Left lobe of liver (tissue), 2 donors: ENCODE measurements around the gene UBE2U. TPM values are rescaled to one million over a fixed set of nuclear protein-coding genes. Genes with fewer than 3 reads are reported as not detected.
"Not testable (repeated sequence)": the region's sequence is repeated elsewhere in the genome, so short reads cannot be mapped to it uniquely, and the experiment has no call there.

Source experiments
- ATAC-seq: fragments of 200-7000 bp; cut with Tn5 transposase; one replicate; pipeline ENCODE4 v1.9.1; 2020; ENCODE audit warnings: mild to moderate bottlenecking, moderate library complexity
- DNase-seq: peaks from one replicate; pipeline ENCODE4 v3.0.0-alpha.2; 2020; ENCODE audit warnings: low spot score
- total RNA-seq: library from RNA; stranded (reverse); gene quantifications from one replicate; pipeline ENCODE4 v1.2.1, GENCODE V29; 2021
- donor health status: DM: no; HTN: no; CAD: no; lungs with moderate emphysema.
- donor health status: DM: no; HTN: yes; CAD: no.

Gene UBE2U
- total RNA-seq, 1 donor from 2014 or later = not detected

DNA sequence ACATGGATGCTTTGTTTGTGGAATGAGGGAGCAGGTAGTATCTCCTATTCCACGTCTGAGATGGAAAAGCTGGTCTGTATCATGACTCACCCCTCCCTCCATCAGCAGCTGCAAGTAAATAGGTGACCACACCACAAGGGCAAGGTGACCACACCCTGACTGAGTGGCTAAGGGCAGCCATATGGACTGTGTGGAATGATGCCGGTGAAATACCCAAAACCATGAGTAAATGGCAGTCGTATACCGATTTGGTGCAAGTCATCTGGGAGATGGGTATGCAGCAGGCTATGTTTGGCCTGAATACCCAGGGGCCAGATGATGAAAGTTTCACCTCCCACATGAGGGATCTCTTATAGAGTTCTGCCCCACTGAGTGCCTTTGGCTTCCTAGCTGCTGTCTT lies 15.8 kb upstream of the UBE2U start:
- ATAC-seq (no peak), DNase-seq (no peak)

DNA sequence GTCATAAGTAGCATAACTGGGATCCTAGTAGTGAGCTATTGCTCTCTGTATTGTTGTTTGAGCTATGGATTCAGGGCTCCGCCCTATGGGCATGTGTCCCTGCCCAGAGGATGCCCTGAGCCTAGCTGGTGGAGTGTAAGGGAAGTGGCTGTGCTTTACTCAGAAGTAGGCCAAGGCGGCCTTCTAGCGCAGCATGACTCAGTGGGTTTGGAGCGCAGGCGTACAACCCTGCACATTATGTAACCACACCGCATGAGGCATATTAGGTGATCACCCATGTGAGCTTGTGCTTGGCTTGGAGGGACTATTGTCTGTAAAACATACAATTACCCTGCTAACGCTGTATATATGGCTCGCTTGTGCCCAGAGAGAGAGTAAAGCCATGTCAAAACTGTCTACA lies 11.1 kb upstream of the UBE2U start:
- ATAC-seq = no peak

DNA sequence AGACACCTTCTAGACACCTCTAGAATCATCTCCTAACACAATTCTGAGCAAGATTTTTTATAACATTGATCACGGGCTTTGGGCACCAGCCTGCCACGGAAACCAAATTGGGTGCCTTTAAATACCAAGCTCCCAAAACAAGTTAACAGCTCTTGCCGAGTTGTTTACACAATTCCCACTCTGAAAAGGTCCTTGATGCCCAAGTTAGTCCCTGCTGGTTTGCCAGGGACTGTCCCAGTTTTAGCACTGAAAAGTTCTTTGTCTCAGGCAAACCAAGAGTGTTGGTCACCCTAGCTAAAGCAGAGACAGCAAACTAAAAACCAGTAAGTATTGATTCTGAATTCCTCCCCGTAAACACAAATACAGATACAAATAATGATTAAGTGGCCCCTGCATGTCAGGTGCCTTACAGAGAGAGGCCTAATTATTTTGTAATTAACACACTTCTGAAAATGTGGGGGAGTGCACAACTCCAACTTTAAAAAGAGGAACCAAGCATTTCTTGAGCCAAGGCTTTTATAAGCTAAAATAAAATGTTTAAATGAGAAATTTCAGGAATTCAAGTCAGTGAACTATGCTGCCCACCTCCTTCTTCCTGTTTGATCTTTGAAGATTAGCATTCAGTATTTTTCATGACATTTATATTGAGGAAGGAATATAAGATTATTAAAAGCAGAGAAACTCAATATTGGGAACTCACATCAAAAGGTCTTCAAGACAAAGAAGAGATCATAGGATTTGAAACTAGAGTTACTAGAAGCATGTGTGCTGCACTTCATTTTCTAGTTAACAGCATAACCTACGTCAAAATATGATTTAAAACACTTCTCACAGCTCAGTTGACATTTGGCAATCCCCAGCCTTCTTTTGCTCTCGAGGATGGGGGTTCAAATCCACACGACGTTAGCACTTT lies 9.0 kb upstream of the UBE2U start:
- no peak for ATAC-seq
- no peak for DNase-seq

More for the DNA sequence above, 11.1 kb upstream of the UBE2U start:
- no peak for DNase-seq

GRCh38 chr1:64195081-64195395 lies 8.4 kb upstream of the UBE2U start:
- DNase-seq (no peak), ATAC-seq (no peak)

- no peak for DNase-seq
- ATAC-seq = no peak
These were observed 7.2 kb upstream of the UBE2U start for GRCh38 chr1:64196074-64196870.

- DNase-seq = no peak
These were observed 6.3 kb upstream of the UBE2U start for GRCh38 chr1:64197076-64197475.

GRCh38 chr1:64199154-64199553 lies 4.3 kb upstream of the UBE2U start:
- no peak for ATAC-seq
- DNase-seq = no peak

More at GRCh38 chr1:64197076-64197475, 6.3 kb upstream of the UBE2U start:
- ATAC-seq = no peak

- no peak for DNase-seq
- ATAC-seq = no peak
These were observed 3.4 kb upstream of the UBE2U start for GRCh38 chr1:64200064-64200463.

DNA sequence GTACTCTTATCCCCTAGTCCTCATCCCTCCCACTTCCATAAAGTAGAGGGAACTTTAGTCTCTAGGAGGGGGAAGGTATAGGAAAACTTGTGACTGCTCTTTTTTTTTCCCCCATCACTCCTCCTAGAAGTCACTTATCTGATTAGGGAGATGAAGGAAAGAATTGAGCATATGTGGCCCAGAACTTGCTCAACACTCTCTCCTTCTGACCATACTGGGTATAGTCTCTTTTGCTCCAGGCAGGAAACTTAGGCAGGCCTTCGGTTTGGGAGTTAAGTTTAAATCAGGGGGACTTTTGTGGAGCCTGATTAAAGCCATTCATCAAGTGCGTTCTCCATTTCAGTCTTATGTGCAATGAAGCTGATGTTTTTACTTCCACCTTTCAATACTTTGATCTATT lies 5.8 kb downstream of the UBE2U start:
- DNase-seq = no peak
- ATAC-seq = no peak

DNA sequence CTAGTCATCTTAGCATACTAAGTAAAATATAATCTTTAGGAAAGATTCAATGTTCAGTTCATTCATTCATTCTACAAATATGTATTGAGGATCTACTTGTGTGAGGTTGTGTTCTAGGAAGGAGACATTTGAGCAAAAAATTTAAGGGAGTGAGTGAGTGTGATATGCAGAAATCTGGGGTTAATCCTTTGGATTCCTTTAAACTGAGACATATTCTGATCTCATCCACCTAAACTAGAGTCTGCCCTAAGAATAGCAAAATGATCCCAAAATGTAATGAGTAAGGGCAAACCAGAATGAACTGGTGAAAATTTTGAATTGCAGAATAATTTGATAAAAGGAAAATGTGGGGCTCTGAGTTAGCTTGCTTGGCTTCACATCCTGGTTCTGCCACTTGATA lies 8.6 kb downstream of the UBE2U start:
- ATAC-seq (no peak), DNase-seq (no peak)

- ATAC-seq (no peak), DNase-seq (no peak)
These were observed 12.2 kb downstream of the UBE2U start for GRCh38 chr1:64215576-64215975.

- DNase-seq (no peak), ATAC-seq (no peak)
These were observed 16.8 kb downstream of the UBE2U start for GRCh38 chr1:64220241-64220640.

DNA sequence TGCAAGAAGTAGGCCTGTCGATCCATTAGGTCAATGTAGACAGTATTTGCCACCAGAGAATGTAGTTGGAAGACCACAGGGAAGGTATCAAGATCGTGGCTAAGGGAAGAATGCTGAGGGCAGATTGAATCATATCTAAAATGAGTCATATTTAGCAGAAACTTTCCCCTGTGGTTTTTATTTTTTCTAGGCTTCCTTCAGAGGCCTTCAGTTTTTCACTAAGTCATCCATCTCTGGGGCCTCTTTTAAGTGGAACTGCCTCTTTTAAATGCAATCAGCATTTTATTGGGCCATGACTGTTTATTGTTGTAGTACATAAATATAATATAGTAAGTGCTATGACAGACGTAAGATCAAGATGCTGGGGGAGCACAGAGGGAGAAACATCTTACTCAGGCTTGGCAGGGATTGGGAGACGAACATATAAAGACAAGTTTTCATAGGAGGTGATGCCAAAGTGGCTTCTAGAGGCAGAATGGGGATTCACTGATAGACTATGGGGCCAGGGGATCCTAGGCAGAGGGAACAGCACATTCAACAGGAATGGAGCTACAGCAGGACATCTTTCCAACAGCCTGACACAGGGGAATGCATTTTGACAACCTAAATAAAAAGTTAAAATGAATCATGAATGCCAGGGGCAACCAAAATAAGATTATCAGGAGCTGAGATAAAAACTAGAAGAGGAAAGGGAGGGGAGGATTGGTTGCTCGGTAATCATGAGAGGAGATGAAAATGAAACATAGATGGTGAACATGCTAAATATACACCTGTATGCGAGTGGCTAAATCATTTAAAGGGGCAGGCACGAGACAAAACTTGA lies 20.1 kb downstream of the UBE2U start:
- no peak for ATAC-seq
- DNase-seq = no peak

GRCh38 chr1:64224236-64224635 lies 20.8 kb downstream of the UBE2U start:
- ATAC-seq, DNase-seq: not testable (repeated sequence)

DNA sequence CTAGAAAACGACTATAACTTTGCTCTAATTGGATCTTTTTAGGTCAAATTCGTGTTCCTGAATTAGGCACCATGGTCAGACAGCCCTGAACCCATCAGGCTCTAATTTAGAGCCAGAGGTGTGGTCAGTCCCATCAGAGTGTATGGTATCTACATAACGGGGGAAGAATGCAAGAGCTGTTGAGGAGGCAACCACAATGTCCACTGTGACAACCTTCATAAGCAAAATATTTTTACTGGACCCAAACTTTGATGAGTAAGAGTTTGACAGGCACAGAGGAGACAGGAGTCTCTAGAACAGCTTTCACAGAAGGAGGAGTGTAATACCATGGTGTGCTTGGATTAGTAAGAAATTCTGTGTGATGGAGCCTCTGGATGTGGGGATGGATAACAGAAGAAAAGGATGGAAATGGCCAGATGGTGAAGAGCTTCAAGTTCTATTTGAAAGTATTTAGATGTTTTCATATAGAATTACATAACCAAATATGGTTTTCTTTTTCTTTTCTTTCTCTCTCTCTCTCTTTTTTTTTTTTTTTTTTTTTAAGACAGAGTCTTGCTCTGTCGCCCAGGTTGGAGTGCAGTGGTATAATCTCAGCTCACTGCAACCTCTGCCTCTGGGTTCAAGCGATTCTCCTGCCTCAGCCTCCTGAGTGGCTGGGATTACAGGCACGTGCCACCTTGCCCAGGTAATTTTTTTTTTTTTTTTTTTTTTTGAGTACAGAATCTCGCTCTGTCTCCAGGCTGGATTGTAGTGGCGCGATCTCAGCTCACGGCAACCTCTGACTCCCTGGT lies 24.9 kb downstream of the UBE2U start:
- ATAC-seq = no peak
- no peak for DNase-seq

GRCh38 chr1:64229307-64229706 lies 25.9 kb downstream of the UBE2U start:
- ATAC-seq = no peak
- DNase-seq = no peak

DNA sequence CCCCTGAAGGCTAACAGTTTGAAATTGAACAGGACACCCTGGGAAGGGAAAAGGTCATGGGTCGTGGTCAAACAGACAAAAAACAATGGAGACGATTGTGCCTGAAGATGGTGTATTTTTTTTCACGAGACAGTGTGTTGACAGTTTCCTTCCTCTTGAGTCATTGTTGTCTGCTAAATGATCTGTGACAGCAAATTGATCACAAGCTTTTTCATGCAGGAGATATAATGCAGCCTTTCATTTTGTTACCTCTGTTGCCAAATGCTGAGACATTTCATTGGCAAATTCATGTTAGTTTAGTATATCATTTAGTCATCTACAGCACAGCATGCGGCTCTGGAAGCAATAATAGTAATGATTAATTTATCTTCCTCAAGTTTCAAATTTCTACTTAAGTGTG lies 27.7 kb downstream of the UBE2U start:
- DNase-seq = no peak
- ATAC-seq = no peak

- DNase-seq (no peak), ATAC-seq (no peak)
These were observed 28.2 kb downstream of the UBE2U start for GRCh38 chr1:64231654-64232053.

- DNase-seq (no peak), ATAC-seq (no peak)
These were observed 31.3 kb downstream of the UBE2U start for GRCh38 chr1:64234714-64235113.

GRCh38 chr1:64235181-64235580 lies 31.8 kb downstream of the UBE2U start:
- DNase-seq (no peak), ATAC-seq (no peak)
